Activated naive CD8-positive, alpha-beta T cell (primary cell): ENCODE data around the gene CPT1B.

Experiments used
- H3K27ac Mint-ChIP-seq: one replicate; pipeline ENCODE4 v1.8.0; 2021; ENCODE audit warnings: mixed read lengths
- H3K27me3 Mint-ChIP-seq: one replicate; pipeline ENCODE4 v1.8.0; 2021; ENCODE audit warnings: mixed read lengths
- H3K36me3 Mint-ChIP-seq: one replicate; pipeline ENCODE4 v1.8.0; 2021; ENCODE audit warnings: mixed read lengths
- H3K4me1 Mint-ChIP-seq: one replicate; pipeline ENCODE4 v1.8.0; 2021; ENCODE audit warnings: low read depth, mixed read lengths
- H3K4me3 Mint-ChIP-seq: one replicate; pipeline ENCODE4 v1.8.0; 2021; ENCODE audit warnings: mild to moderate bottlenecking, mixed read lengths
- H3K9me3 Mint-ChIP-seq: one replicate; pipeline ENCODE4 v1.8.0; 2021; ENCODE audit warnings: low read depth, mixed read lengths

CPT1B gene

DNA sequence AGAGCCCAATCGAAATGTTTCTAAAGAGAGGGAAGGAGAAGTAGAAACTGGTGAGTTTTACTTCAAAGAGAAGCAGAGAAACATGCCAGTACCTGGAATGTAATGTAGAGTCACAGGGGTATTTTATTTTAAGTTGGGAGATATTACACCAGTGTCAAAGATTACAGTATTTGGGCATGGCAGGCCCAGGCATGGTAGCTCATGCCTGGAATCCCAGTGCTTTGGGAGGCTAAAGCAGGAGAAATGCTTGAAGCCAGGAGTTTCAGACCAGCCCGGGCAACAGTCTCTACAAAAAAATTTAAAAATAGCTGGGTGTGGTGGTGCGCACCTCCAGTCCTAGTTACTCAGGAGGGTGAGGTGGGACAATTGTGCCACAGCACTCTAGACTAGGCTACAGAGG is 18.2 kb downstream of the CPT1B start:
- no peaks in the 10 kb centered on the region for H3K27me3 Mint-ChIP-seq
- H3K36me3 Mint-ChIP-seq: no peaks in the 10 kb centered on the region
- H3K27ac Mint-ChIP-seq: no peak overlapping the region
- H3K4me1 Mint-ChIP-seq: peaks cover 13% of the 10 kb centered on the region
- H3K4me3 Mint-ChIP-seq: no peak overlapping the region
- H3K9me3 Mint-ChIP-seq: no peaks in the 10 kb centered on the region

DNA sequence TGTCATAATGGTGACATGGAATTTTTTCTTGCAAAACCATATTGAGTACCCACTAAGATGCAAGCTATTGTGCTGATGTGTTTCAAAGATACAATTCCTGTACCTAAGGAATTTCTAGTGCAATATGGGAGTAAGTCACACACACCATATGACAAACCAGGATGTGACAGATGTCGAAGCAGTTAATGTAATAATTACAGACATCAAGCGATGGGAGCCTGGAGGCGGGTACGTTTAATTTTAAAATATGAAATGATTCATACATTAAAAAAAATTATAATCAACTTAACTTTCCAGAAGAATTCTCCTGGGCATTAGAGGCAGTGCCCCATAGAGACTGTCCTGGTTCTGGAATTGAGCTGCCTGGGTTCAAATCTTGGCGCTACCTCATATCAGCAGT is 21.5 kb downstream of the CPT1B start:
- Mint-ChIP-seq H3K27me3 (no peaks in the 10 kb centered on the region), H3K4me1 (peaks cover 5% of the 10 kb centered on the region), H3K27ac (no peak overlapping the region), H3K36me3 (no peaks in the 10 kb centered on the region), H3K9me3 (no peaks in the 10 kb centered on the region), H3K4me3 (no peak overlapping the region)

DNA sequence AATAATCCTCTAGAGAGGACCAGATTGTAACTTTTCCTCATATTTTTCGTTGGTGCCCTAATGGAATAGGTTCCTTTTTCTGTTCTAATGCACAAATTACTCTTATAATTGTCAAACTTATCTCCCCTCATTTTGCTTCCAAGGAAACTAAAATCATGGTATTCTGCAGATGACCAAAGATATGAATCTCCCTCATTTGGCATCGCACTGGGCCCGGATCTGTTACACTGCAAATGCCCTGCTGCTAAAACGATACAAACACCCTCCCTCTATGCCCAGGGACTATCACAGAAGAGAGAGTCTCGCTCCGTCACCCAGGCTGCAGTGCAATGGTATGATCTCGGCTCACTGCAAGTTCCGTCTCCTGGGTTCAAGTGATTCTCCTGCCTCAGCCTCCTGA is 24.9 kb downstream of the CPT1B start:
- Mint-ChIP-seq H3K27me3 (no peaks in the 10 kb centered on the region), H3K4me3 (no peak overlapping the region), H3K4me1 (peaks cover 18% of the 10 kb centered on the region), H3K9me3 (no peaks in the 10 kb centered on the region), H3K27ac (no peak overlapping the region), H3K36me3 (no peaks in the 10 kb centered on the region)

DNA sequence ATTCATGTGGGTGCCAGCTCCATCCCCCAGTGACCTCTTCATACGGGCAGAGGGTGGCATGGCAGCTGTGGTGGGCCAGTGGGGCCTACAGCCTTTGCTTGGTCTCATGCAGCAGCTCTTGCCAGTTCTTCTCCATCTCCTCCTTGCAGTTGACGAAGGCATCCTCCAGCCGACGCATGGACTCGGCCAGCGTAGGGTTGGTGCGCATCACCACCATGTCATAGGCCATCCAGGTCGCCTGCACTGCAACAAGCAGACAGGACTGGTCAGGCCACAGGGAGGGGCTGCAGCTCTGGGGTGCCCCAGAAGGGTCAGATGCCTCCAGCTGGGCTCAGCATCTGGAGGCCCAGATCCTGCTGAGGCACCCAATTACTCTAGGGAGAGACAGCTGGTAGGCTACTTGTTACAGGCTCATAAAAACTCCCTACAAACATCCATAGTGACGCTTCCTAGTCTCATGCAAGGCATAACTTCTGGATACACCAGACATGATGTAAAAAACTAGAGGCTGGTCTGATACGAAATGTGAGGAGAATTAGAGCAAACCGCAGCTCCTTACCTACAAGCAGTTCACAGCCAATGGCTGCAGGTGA is 27.0 kb downstream of the CPT1B start:
- Mint-ChIP-seq H3K9me3 (no peaks in the 10 kb centered on the region), H3K4me1 (peaks cover 21% of the 10 kb centered on the region), H3K27me3 (no peaks in the 10 kb centered on the region), H3K36me3 (no peaks in the 10 kb centered on the region), H3K4me3 (peak overlapping the region; percentile 79), H3K27ac (peak overlapping the region; percentile 41)

DNA sequence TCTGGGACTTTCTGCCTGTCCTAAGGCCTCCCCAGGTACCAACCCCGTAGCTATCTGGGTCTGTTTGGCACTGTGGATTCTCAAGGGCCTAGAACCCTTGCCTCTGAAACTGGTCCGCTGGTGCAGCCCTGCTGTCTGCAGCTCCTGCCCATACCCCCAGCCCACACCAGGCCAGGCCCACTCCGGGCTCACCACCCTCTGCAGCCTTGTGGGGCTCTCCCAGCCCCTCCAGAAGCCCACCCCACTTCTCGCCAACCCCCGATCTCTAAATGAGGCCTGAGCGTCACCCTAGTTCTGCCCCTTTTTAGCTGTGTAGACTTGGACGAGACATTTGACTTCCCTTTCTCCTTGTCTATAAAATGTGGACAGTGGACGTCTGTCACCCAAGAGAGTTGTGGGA is 27.8 kb downstream of the CPT1B start:
- H3K4me3 Mint-ChIP-seq: peak overlapping the region; percentile 79
- peak overlapping the region; percentile 75 for H3K27ac Mint-ChIP-seq
- no peaks in the 10 kb centered on the region for H3K27me3 Mint-ChIP-seq
- H3K4me1 Mint-ChIP-seq: peaks cover 29% of the 10 kb centered on the region
- no peaks in the 10 kb centered on the region for H3K36me3 Mint-ChIP-seq
- no peaks in the 10 kb centered on the region for H3K9me3 Mint-ChIP-seq

DNA sequence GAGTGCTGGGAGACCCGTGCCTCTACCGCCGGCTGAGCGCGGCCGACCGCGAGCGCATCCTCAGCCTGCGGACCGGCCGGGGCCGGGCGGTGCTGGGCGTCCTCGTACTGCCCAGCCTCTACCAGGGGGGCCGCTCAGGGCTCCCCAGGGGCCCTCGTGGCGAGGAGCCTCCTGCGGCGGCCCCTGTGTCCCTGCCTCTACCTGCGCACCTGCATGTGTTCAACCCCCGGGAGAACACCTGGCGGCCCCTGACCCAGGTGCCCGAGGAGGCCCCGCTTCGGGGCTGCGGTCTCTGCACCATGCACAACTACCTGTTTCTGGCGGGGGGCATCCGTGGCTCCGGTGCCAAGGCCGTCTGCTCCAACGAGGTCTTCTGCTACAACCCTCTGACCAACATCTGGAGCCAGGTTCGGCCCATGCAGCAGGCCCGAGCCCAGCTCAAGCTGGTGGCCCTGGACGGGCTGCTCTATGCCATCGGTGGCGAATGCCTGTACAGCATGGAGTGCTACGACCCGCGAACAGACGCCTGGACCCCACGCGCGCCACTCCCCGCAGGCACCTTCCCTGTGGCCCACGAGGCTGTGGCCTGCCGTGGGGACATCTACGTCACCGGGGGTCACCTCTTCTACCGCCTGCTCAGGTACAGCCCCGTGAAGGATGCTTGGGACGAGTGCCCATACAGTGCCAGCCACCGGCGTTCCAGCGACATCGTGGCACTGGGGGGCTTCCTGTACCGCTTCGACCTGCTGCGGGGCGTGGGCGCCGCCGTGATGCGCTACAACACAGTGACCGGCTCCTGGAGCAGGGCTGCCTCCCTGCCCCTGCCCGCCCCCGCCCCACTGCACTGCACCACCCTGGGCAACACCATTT is 29.1 kb downstream of the CPT1B start:
- no peaks in the 10 kb centered on the region for H3K36me3 Mint-ChIP-seq
- no peaks in the 10 kb centered on the region for H3K27me3 Mint-ChIP-seq
- no peaks in the 10 kb centered on the region for H3K9me3 Mint-ChIP-seq
- H3K4me3 Mint-ChIP-seq: peak overlapping the region; percentile 79
- H3K4me1 Mint-ChIP-seq: peaks cover 40% of the 10 kb centered on the region
- H3K27ac Mint-ChIP-seq: peak overlapping the region; percentile 86

DNA sequence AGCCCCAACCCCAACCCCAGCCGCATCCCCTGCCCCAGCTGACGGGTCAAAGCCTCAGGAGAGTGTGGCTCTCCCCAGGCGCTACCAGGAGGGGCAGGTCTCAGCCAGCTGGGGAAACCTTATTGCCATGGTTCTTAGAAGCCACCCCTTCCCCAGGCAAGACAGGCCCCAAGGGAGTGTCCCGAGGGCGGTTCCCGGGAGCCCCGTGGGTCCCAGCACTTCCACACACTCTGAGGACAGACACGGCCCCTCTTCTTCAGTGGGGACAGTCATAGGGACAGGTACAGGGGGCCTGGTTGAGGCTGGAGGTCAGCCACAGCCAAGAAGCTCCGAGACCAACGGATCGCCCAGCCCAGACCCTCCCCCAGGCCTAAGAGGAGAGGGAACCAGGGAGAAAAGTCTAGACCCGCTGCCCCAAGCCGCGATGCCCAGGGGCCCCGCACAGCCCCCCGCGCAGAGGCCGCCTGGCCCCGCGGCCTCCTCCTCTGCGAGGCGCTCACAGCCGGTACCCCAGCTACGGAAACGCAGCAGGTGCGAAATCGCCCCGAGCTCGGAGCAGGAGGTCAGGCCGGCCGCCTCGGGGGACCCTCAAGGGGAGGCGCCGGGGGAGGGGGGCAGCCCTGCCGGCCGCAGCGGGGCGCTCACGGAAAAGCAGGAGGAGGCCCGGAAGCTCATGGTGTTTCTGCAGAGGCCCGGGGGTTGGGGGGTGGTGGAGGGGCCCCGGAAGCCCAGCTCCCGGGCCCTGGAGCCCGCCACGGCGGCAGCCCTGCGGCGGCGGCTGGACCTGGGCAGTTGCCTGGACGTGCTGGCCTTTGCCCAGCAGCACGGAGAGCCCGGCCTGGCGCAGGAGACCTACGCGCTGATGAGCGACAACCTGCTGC is 29.9 kb downstream of the CPT1B start:
- no peaks in the 10 kb centered on the region for H3K27me3 Mint-ChIP-seq
- peak overlapping the region; percentile 64 for H3K27ac Mint-ChIP-seq
- H3K36me3 Mint-ChIP-seq: no peaks in the 10 kb centered on the region
- H3K9me3 Mint-ChIP-seq: no peaks in the 10 kb centered on the region
- H3K4me1 Mint-ChIP-seq: peaks cover 40% of the 10 kb centered on the region
- peak overlapping the region; percentile 75 for H3K4me3 Mint-ChIP-seq

DNA sequence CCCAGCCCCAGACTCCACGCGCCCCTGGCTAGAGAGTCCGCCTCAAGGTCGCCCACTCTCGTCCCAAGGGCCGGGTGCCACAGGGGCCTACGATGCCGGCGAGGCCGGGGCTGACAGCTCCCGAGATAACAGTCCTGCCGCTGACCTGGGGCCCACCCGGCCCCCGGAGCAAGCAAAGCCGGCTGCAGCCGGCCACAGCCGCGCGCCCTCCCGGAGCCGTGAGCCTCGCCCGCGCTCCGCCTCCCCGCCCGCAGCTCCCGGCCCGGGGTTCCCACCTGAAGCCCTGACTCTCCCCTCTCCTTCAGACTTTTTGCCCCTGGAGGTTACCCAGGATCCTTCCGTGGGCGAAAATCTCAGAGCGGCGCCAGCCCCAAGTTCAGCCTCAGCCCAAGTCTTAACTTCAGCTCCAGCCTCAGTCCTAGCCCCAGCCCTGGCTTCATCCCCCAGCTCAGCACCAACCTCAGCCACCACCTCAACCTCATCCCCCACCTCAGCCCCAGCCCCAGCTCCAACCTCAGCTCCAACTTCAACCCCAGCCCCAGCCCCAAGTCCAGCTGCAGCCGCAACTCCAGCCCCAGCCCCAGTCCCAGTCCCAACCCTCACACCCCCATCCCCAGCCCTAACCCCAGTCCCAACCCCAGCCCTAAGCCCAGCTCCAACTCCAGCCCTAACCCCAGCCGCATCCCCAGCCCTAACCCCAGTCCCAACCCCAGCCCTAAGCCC is 30.8 kb downstream of the CPT1B start:
- H3K4me3 Mint-ChIP-seq: peak overlapping the region; percentile 10
- H3K36me3 Mint-ChIP-seq: no peaks in the 10 kb centered on the region
- H3K27ac Mint-ChIP-seq: peak overlapping the region; percentile 79
- H3K4me1 Mint-ChIP-seq: peaks cover 42% of the 10 kb centered on the region
- no peaks in the 10 kb centered on the region for H3K27me3 Mint-ChIP-seq
- H3K9me3 Mint-ChIP-seq: no peaks in the 10 kb centered on the region

DNA sequence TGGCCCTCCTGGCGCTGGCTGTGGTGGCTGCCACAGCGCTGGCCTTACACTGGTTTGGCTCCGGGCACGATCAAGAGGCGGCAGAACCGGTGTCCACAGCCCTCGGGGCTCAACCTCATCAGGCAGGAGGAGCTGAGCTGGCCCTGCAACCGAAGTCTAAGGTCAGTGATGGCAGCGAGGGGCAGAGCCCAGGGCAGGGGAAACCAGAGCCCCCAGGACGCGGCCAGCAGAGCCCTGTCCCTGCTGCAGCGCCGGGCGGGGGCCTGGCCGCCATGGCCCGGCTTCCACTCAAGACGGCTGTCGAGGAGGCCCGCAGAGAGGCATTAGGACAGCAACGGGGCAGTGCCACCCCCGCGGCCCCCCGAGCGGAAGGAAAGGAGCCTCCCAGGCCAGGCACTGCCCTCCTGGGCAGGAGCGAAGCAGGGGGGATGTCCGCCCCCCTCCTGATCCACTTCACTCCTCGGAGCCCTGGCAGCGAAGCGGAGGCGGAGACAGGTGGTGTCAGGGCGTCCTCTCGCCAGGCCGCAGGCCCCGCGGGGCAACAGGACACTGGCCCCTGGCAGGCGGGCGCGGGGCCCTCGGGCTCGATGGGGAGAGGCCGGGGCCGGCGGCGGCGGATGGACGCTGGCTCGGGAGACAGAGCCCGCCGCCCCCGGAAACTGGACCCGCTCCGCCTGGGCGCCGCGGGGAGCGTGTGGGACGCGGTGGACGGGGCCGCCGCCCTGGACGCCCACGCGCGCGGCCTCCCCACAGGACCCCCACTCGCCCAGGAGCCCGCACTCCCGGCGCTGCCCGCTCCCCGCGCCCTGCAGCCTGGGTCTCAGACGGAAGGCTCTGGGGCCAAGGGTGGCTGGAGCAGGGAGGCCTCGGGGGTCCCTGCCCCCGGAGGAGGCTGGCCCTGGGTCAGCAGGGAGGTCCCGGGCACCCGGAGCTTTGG is 31.6 kb downstream of the CPT1B start:
- H3K27ac Mint-ChIP-seq: peak overlapping the region; percentile 68
- H3K4me3 Mint-ChIP-seq: no peak overlapping the region
- H3K4me1 Mint-ChIP-seq: peaks cover 49% of the 10 kb centered on the region
- no peaks in the 10 kb centered on the region for H3K36me3 Mint-ChIP-seq
- no peaks in the 10 kb centered on the region for H3K9me3 Mint-ChIP-seq
- no peaks in the 10 kb centered on the region for H3K27me3 Mint-ChIP-seq

DNA sequence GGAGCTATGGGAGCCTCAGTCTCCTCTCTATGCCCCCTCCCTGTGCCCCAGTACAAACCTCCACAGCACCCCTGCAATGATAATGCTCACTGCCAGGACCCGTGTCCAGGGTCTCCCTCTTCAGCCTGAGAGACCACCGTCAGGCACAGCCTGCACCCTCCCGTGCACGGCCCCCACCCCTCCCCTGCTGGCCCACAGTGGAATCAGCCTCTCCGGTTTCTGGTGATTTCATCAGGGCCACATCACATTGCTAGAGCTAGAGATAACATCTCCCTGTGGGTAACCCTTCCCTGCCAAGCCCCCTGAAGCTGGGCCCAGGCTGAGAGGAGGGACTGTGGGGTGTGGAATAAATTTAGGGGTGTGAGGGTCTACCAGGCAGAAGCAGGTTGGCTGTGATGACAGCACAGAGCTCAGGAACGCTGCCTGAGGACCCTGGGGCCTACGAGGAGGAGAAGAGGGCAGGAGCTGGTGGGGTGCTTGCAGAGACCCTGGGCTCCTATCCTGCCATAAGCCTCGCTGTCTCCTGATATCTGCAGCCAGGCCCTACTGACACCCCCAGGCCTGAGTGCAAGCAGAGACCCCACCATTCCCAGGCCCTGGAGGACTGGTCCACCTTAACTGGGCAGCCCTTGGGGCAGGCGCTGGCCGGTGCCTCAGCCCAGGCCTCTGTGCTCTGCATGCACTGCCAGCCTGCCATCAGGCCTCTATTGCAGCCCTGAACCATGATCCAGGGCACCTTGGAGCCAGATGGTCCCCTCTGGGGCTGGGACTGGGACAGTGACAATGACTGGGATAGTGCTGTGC is 32.5 kb downstream of the CPT1B start, which contains the start of gene KLHDC7B:
KLHDC7B (plus strand) TSS at position 378 of the 804 bp plus-strand sequence; CDS start at position 723, 345 bp downstream.
- H3K36me3 Mint-ChIP-seq: no peaks in the 10 kb centered on the region

DNA sequence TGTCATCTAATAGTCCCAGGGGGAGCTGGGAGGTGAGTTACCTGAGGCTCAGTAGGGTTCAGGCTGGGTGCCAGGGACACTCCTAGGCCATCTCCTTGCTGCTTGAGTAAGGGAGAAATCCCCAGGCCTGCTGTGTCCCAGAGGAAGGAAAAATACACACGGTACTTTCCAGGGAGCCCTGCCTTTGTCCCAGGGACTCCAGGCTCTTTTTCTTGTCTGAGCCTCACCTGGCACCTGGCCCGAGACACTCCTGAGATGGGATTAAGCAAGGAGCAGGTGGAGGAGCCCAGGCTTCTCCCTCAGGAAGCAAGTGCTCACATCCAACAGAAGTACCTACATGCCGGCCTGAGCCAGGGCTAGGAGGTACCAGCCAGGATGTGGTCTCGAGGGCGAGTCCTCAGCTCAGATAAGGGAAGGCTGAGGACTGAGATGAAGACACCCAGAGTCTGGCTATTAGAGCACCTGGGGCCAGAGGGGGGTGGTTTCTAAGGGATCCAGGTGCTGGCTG is 33.4 kb downstream of the CPT1B start:
- Mint-ChIP-seq H3K4me3 (peak overlapping the region; percentile 52), H3K27me3 (no peaks in the 10 kb centered on the region), H3K4me1 (peaks cover 49% of the 10 kb centered on the region), H3K36me3 (no peaks in the 10 kb centered on the region), H3K27ac (peak overlapping the region; percentile 81), H3K9me3 (no peaks in the 10 kb centered on the region)

More for the DNA sequence above, 32.5 kb downstream of the CPT1B start, which contains the start of gene KLHDC7B:
- Mint-ChIP-seq H3K9me3 (no peaks in the 10 kb centered on the region), H3K27me3 (no peaks in the 10 kb centered on the region), H3K27ac (peak within 1 kb of the TSS; percentile 81), H3K4me3 (peak within 1 kb of the TSS; percentile 52), H3K4me1 (peaks cover 51% of the 10 kb centered on the region)

DNA sequence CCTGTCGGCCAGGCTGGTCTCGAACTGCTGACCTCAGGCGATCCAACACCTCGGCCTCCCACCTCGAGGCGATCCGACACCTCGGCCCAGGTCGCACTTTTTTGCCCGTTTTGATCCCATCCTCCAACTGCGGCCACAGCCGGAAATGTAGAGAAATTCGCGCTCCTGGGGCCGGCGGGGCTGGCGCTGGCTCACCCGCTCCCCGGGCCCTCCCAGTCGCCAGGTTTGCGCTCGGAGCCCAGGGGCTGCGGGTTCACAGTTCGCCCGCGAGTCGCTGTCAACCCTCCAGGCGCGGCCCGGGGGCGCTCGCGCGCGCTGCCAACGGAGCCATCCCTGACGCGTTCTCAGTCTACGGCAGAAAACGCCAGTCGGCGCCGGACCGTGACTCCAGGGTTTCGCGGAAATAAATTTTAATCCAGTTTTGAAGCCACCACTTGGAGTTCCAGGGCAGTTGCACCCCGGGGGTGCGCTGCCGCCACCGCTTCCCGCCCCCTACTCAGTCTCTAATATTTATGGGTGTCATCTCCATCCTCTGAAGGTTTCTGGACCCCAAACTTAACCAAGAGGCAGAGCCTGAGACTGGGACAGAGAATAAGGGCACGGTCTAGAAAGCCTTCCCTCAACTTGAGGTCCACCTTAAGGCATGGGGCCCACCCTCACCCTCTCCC is 34.0 kb downstream of the CPT1B start:
- no peaks in the 10 kb centered on the region for H3K9me3 Mint-ChIP-seq
- no peaks in the 10 kb centered on the region for H3K27me3 Mint-ChIP-seq
- H3K4me3 Mint-ChIP-seq: peak overlapping the region; percentile 52

More for the DNA sequence above, 34.0 kb downstream of the CPT1B start:
- Mint-ChIP-seq H3K36me3 (no peaks in the 10 kb centered on the region), H3K27ac (peak overlapping the region; percentile 81), H3K4me1 (peaks cover 51% of the 10 kb centered on the region)
